Activated CD8-positive, alpha-beta T cell treated with anti-CD3 and anti-CD28 coated beads for 36 hours (primary cell): ENCODE results near the gene SLC22A12. TPM values are rescaled to one million over a fixed set of nuclear protein-coding genes. Genes with fewer than 3 reads are reported as not detected.

Experiments
- ATAC-seq: fragments of 200-7000 bp; cut with Tn5 transposase; one replicate; pipeline ENCODE4 v1.10.0; 2021; ENCODE audit warnings: mild to moderate bottlenecking, moderate library complexity
- CTCF ChIA-PET: fragments of 350-600 bp; sonication (Branson Sonifier 250); formaldehyde crosslinking; loops from one replicate; lab custom pipeline; 2021; ENCODE audit warnings: antibody characterized with exemption; lab: Charles Lee
- POLR2A ChIA-PET: fragments of 350-600 bp; sonication (Branson Sonifier 250); formaldehyde crosslinking; loops from one replicate; lab custom pipeline; 2021; ENCODE audit warnings: antibody characterized with exemption; lab: Charles Lee
- DNase-seq: peaks from one replicate; pipeline ENCODE4 v3.0.0-alpha.2; 2020
- H3K27ac Mint-ChIP-seq: one replicate; pipeline ENCODE4 v1.8.0; 2021; ENCODE audit warnings: mild to moderate bottlenecking, mixed read lengths
- H3K27me3 Mint-ChIP-seq: one replicate; pipeline ENCODE4 v1.8.0; 2021; ENCODE audit warnings: mixed read lengths
- H3K36me3 Mint-ChIP-seq: one replicate; pipeline ENCODE4 v1.8.0; 2021; ENCODE audit warnings: low read depth, mixed read lengths
- H3K4me1 Mint-ChIP-seq: one replicate; pipeline ENCODE4 v1.8.0; 2021; ENCODE audit warnings: low read depth, mixed read lengths
- H3K4me3 Mint-ChIP-seq: one replicate; pipeline ENCODE4 v1.8.0; 2021; ENCODE audit warnings: mild to moderate bottlenecking, moderate library complexity, mixed read lengths
- H3K9me3 Mint-ChIP-seq: one replicate; pipeline ENCODE4 v1.8.0; 2021; ENCODE audit warnings: mixed read lengths
- CTCF ChIP-seq: fragments of 200-600 bp; IDR thresholded peaks from one replicate; pipeline ENCODE4 v1.8.0; 2022; ENCODE audit warnings: antibody characterized with exemption, mild to moderate bottlenecking
- intact Hi-C: fragments of 100-400 bp; cut with micrococcal nuclease; formaldehyde crosslinking; loops from one replicate; pipeline ENCODE4 v1.10.0; 2022
- total RNA-seq, 2 experiments: library from RNA; stranded (reverse); gene quantifications; one replicate each; pipeline ENCODE4 v1.2.3, GENCODE V29; 2021

SLC22A12 gene
- total RNA-seq: not detected

GRCh38 chr11:64590763-64591221, at the start of gene SLC22A12:
TSS of gene SLC22A12 (plus strand) at chr11:64591220. CDS start at chr11:64591557, 337 bp downstream.
- ATAC-seq (no peak), DNase-seq (no peak)
- intact Hi-C loops: no loop called here
- Mint-ChIP-seq H3K36me3 (no peaks in the 10 kb centered on the region), H3K9me3 (peaks cover 12% of the 10 kb centered on the region), H3K4me3 (no peak within 1 kb of the TSS), H3K4me1 (no peaks in the 10 kb centered on the region), H3K27ac (no peak within 1 kb of the TSS), H3K27me3 (peaks cover 8% of the 10 kb centered on the region)
- CTCF ChIA-PET: no interaction called here
- TF ChIP-seq CTCF: no peak
- POLR2A ChIA-PET: interaction anchor here (0.6 kb wide), 1 partner anchor 16 kb away, joined by 3 read pairs; no protein-coding TSS in a partner anchor

DNA sequence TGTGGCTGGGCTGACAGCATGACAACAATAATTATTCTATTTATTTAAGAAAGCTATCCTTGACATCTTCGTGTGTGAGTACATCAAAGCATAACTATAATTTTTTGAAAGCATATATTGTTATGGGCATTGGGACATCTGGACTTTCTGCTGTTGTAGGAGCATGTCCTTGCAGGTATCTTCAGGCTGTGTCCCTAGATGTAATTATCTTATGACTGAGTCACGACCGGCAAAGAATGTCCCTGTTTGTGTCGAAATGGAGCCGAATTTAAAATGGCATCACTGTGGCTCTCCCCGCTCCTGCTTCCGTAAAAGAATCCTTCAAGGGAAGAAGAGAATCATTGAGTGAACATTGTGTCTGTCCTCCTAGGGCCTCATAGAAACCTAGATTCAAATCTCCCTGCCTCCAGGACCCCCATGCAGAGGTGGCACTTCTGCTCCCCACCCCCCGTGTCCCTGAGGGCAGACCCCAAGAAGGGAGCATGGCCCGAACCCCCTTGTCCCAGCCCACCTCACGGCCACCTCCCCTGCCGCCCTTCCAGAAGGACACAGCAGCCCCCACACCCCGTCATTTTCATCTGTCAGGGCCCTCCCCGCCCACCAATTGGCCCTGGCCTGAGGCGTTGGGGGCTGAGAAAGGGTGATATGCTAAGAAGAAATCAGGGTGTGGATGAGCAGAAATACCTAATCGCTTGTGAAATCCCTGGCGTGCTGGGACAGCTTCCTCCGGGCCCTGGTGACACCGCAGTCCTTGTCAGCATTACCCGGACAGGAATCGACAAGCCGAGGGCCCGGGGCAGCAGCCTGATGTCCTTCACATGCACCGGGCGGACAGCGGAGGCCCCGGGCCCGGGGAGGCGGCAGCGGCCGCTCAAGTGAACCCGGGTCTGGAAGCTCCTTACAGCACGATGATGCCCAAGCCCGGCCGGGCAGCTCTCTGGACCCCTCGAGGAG, 48.6 kb upstream of the SLC22A12 start:
- intact Hi-C loops: no loop called here
- Mint-ChIP-seq H3K36me3 (no peaks in the 10 kb centered on the region), H3K27me3 (peaks cover 13% of the 10 kb centered on the region), H3K27ac (no peak overlapping the region), H3K4me1 (no peaks in the 10 kb centered on the region), H3K4me3 (no peak overlapping the region), H3K9me3 (no peaks in the 10 kb centered on the region)
- ChIA-PET CTCF (no interaction called here), POLR2A (no interaction called here)
- no peak for TF ChIP-seq CTCF
- DNase-seq (no peak), ATAC-seq (no peak)

GRCh38 chr11:64543818-64544217, 47.2 kb upstream of the SLC22A12 start:
- ATAC-seq: no peak
- no peak overlapping the region for H3K4me3 Mint-ChIP-seq
- H3K4me1 Mint-ChIP-seq: no peaks in the 10 kb centered on the region
- peaks cover 5% of the 10 kb centered on the region for H3K27me3 Mint-ChIP-seq
- TF ChIP-seq CTCF: peak; percentile 20
- POLR2A ChIA-PET: no interaction called here
- CTCF ChIA-PET: no interaction called here
- intact Hi-C loops: no loop called here
- no peak for DNase-seq
- no peak overlapping the region for H3K27ac Mint-ChIP-seq
- no peaks in the 10 kb centered on the region for H3K36me3 Mint-ChIP-seq
- H3K9me3 Mint-ChIP-seq: no peaks in the 10 kb centered on the region

DNA sequence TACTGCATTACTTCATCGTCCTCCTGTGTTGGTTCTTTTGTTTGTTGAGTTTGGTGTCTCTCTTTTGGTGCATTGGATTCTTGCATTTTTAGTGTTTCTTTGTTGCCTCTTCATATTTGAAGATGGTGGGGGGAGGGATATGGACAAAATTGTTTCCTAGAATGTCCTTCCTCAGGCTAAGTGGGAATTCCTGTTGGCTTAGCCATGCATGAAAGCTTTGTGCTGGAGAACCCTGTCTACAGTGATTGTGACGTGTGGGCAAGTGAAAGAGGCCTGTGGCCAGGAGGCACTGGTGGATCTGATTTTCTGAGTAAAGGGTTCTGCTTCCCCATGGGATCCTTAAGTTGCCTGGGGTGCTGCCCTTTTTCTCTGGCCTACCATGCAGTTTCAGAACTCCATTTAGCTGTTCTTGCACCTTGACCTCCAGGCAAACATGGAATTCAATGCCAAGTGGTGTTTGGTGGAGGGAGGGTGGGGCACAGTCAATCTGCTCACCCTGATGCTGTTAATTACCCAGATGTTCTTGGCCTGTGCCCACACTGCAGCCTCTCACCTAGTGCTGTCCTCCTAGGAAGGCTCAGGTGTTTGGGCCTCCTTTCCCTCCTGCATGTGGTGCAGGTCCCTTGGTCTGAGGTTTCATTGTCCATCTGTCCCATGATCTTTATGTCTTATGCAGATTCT, 46.3 kb upstream of the SLC22A12 start:
- intact Hi-C loops: no loop called here
- ChIA-PET CTCF (no interaction called here), POLR2A (interaction anchor here (0.7 kb wide), 1 partner anchor 528 kb away, joined by 3 read pairs; no protein-coding TSS in a partner anchor)
- ATAC-seq (no peak), DNase-seq (no peak)
- H3K27ac Mint-ChIP-seq: no peak overlapping the region
- no peak for TF ChIP-seq CTCF
- H3K4me1 Mint-ChIP-seq: no peaks in the 10 kb centered on the region
- no peaks in the 10 kb centered on the region for H3K9me3 Mint-ChIP-seq
- H3K36me3 Mint-ChIP-seq: no peaks in the 10 kb centered on the region
- no peak overlapping the region for H3K4me3 Mint-ChIP-seq
- peaks cover 1% of the 10 kb centered on the region for H3K27me3 Mint-ChIP-seq
